Measurements from ENCODE around the gene CCBE1.
"Not testable (repeated sequence)": the region's sequence is repeated elsewhere in the genome, so short reads cannot be mapped to it uniquely, and the experiment has no call there.

The CCBE1 gene

GRCh38 chr18:59657012-59657411 lies 40.2 kb downstream of the CCBE1 start:
- DNase-seq (ENCODE audit: low read depth in 1 of 2, low spot score in 1 of 2), result no peak

GRCh38 chr18:59656373-59656887 lies 40.8 kb downstream of the CCBE1 start:
- DNase-seq (ENCODE audit: low read depth in 1 of 2, low spot score in 1 of 2), result no peak

GRCh38 chr18:59655676-59656075 lies 41.5 kb downstream of the CCBE1 start:
- DNase-seq (ENCODE audit: low read depth in 1 of 2, low spot score in 1 of 2), result no peak

- no peak for DNase-seq (ENCODE audit: low read depth in 1 of 2, low spot score in 1 of 2)
Observed at GRCh38 chr18:59651071-59651470, 46.2 kb downstream of the CCBE1 start.

- DNase-seq (ENCODE audit: low read depth in 1 of 2, low spot score in 1 of 2), result no peak
Observed at GRCh38 chr18:59650266-59650820, 46.9 kb downstream of the CCBE1 start.

DNA sequence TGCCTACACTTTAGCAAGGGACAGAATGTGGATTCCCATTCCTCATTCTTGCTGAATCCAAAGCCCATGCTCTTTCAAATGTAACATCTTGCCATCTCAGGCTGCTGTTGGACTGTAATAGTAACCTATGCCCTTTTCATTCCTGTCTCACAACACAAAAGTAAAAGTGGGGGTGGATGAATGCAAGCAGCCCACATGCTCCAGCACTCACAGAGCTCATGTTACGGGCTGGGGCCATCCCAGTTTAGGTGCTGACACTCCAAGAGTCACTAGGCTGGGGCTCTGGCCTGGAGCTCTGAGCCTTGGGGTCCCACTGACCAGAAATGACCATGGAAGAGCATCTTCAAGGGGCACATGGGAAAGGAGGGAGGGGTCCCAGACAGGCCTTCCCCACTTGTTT lies 47.6 kb downstream of the CCBE1 start:
- no peak for DNase-seq (ENCODE audit: low read depth in 1 of 2, low spot score in 1 of 2)

- not testable (repeated sequence) for DNase-seq (ENCODE audit: low read depth in 1 of 2, low spot score in 1 of 2)
Observed at GRCh38 chr18:59648469-59648868, 48.8 kb downstream of the CCBE1 start.

DNA sequence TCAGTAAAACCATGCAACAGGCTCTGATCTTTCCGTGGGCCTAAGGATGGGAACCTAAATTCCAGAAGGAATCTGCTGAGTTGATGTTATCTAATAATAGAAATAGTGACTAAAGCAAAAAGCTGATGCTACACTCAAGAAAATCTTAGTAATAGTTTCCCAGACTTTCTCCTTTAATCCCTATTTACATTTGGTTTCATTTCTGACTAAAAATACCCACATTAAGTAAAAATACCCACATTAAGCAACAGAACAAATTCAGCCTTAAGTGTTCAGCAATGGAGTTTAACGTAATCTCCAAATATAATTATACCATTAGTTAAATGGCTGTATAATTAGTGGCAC lies 50.3 kb downstream of the CCBE1 start:
- DNase-seq (ENCODE audit: low read depth in 1 of 2, low spot score in 1 of 2), result no peak

DNA sequence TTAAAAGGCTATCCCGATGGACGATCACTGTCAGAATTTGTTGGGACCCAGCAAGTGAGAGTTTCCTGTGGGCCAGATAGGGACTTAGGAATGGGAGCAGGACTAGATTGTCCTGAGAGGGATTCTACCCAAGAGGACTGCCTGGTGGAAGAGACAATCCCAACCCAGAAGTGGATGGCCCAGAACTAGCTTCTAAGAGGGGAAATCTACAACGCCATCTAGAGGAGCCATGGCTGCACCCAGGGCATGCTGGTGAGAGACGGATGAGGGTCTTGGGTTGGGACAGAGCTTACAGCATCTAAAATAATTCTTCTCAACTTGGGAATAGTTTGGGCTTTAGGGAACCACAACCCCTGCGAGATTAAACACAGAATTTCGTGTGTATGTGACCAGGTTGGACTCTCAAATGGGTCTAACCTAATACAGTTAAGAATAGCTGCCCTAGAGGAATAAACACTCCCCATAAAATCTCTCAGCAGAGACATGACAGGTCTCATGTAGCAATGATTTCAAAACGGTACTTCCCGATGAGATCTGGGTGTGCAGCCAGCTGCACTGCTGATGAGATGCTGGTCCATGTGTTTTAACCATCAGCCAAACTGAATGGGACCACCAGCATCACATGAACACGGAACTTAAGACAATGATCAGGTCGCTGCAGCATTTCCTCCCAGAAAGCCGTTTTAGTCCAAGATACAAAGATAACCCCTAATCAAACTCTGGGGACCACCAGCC lies 50.8 kb downstream of the CCBE1 start:
- DNase-seq (ENCODE audit: low read depth in 1 of 2, low spot score in 1 of 2), result no peak

DNA sequence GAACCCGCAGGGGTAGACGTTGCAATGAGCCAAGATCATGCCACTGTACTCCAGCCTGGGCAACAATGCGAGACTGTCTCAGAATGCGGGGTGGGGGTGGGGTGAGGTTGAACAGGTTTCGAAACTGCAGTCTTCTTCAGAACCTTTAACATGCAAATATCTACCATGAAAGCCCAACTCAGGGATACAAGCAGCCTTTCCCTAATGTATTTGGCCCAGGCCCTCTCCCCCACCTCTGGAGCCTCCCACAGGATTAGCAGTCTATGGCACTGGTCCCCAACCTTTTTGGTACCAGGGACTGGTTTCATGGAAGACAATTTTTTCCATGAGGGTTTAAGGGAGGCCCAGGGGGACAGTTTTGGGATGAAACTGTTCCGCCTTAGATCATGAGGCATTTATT lies 53.5 kb downstream of the CCBE1 start:
- DNase-seq (ENCODE audit: low read depth in 1 of 2, low spot score in 1 of 2), result no peak

DNA sequence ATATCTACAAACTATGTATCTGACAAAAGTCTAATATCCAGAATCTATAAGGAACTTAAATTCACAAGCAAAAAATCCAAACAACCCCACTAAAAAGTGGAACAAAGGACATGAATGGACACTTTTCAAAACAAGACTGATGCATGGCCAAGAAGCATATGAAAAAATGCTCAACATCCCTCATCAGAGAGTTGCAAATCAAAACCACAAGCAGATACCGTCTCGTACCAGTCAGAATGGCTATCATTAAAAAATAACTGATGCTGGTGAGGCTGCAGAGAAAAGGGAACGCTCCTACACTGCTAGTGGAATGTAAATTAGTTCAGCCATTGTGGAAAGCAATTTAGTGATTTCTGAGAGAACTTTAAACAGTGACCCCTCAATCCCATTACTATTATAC lies 56.5 kb downstream of the CCBE1 start:
- DNase-seq (ENCODE audit: low read depth in 1 of 2, low spot score in 1 of 2), result no peak

- DNase-seq (ENCODE audit: low read depth in 1 of 2, low spot score in 1 of 2), result no peak
Observed at GRCh38 chr18:59639821-59640220, 57.4 kb downstream of the CCBE1 start.

- DNase-seq (ENCODE audit: low read depth in 1 of 2, low spot score in 1 of 2), result no peak
Observed at GRCh38 chr18:59639136-59639535, 58.1 kb downstream of the CCBE1 start.

DNA sequence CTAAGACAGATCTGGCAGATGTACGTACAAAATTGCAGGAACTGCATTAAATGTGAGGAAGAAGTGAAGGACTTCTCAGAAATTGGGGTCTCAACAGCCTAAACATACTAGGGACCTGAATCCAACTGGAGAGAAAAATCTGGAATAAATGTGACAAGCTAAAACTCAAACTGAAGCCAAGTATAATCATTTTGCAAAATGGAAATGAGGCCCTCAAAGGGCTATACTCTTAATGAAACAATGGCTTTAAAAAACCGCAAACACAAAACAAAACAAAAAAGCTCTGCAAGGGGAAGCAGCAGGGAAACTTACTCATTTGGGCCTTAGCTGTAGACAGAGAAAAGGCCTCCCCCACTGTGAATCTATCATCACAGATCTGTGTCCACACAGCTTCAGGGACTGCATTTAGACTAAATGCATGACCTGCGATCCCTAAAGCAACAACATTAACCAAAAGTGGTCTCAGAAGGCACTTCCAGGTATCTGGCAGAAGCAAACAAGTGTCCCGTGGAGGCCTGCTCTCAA lies 63.2 kb downstream of the CCBE1 start:
- no peak for DNase-seq (ENCODE audit: low read depth in 1 of 2, low spot score in 1 of 2)

GRCh38 chr18:59633317-59633716 lies 63.9 kb downstream of the CCBE1 start:
- DNase-seq (ENCODE audit: low read depth in 1 of 2, low spot score in 1 of 2), result no peak

- no peak for DNase-seq (ENCODE audit: low read depth in 1 of 2, low spot score in 1 of 2)
Observed at GRCh38 chr18:59631583-59632181, 65.5 kb downstream of the CCBE1 start.

DNA sequence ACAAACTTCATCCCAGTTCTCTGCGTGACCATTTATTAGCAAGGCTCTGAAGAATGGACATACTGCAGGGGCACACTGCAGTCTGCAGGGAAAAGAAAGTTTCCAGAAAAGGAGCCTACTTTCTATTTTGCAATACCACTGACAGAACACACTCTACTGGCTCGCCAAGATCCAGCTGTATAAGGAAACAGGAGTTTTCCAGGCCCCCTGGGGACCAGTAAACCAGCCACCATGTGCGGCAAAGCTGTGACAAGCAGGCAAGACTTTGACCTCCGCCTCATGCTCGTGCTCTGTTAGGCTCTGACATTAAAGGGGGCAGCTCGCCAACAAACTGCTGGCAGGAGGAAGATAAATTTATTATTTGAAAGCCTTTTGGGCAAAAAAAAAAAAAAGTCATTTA lies 67.3 kb downstream of the CCBE1 start:
- DNase-seq (ENCODE audit: low read depth in 1 of 2, low spot score in 1 of 2), result no peak

GRCh38 chr18:59628995-59629394 lies 68.2 kb downstream of the CCBE1 start:
- DNase-seq (ENCODE audit: low read depth in 1 of 2, low spot score in 1 of 2), result no peak

- DNase-seq (ENCODE audit: low read depth in 1 of 2, low spot score in 1 of 2), result no peak
Observed at GRCh38 chr18:59627414-59627813, 69.8 kb downstream of the CCBE1 start.

DNA sequence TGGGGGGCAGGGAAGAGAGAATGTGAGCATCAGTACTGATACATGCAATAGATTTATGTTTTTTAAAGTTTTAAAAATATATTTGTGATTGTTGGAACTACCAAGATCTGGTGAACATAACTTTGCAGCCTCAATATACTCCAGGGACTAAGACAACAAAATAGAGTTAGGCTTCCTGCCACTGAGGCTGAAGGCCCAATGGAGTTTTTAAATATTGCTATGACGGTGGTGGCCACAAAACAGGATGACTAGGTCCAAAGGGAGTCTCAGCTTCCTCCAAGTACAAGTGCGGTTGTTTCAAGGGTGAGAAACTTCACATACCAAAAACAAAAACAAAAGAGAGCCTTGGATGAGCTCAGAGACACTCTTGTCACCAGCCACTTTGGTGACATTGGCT lies 72.9 kb downstream of the CCBE1 start:
- no peak for DNase-seq (ENCODE audit: low read depth in 1 of 2, low spot score in 1 of 2)

DNA sequence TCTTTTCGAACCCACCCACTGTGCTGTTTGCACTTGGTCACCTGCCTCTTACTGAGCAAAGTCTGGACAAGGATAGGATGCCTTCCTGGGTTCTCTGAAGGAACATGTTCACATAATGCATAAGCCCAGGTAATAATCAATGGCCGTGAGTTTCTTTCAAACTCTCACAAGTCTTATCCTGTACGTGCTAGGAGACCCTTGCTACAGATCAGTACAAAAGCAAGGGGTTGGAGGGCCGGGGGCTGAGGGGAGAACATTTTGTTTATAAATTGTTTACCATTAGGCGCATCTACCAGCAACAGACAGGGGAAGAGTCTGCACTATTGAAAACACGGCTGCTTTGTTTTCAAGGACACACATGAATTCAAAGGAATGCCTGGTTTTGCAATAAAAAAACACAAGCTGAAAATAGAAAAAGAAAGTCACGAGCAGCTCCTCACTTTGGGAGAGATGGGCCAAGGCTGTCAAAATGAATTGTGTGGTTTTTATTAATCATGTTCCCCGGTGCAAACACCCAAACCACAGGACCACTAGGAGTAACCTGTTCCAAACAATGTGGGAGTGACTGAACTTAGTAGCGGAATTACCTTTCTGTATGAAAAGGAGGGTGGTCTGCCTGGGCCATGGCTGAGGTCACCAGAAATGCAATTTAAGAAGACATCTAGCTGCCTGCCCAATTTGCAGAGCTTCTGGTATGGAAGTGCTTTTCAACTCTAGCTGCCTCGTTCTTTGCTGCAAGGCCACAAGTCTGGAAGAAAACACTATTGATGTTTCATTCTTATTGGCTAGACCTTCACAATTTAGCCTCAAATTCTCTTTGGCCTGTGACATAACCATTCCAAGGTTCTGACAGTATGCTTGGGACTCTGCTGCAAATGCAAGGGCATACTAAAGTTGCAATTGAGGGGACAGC lies 73.5 kb downstream of the CCBE1 start:
- no peak for DNase-seq (ENCODE audit: low read depth in 1 of 2, low spot score in 1 of 2)
